Spleen (tissue), 11 donors: ENCODE results near the gene ARHGAP24. TPM values are rescaled to one million over a fixed set of nuclear protein-coding genes. Genes with fewer than 3 reads are reported as not detected.

ENCODE experiments used
- DNase-seq: peaks from one replicate; pipeline ENCODE4 v3.0.0-alpha.2; 2020
- H3K27ac ChIP-seq, 8 donors: fragments of 200-600 bp; sonication (generic) in 7 of 8; 1 replicate in 4 of 8; 2 replicates in 4 of 8; pipeline versions ENCODE4 v1.5.0 to v1.8.0; 2016 to 2021; ENCODE audit warnings: inconsistent platforms in 4 of 8, mild to moderate bottlenecking in 4 of 8, moderate library complexity in 1 of 8
- H3K27me3 ChIP-seq, 7 donors: fragments of 200-600 bp; sonication (generic) in 6 of 7; replicated peaks in 1 of 7; 1 replicate in 4 of 7; 2 replicates in 3 of 7; pipeline versions ENCODE4 v1.5.0 to v1.8.0; 2016 to 2021; ENCODE audit warnings: inconsistent platforms in 3 of 7, mild to moderate bottlenecking in 1 of 7
- H3K36me3 ChIP-seq, 6 donors: fragments of 200-600 bp; sonication (generic) in 5 of 6; 1 replicate in 4 of 6; 2 replicates in 2 of 6; pipeline versions ENCODE4 v1.5.0 to v1.8.0; 2016 to 2021; ENCODE audit warnings: inconsistent platforms in 2 of 6
- H3K4me1 ChIP-seq, 6 donors: fragments of 200-600 bp; sonication (generic) in 5 of 6; 1 replicate in 3 of 6; 2 replicates in 3 of 6; pipeline versions ENCODE4 v1.5.0 to v1.8.0; 2016 to 2021; ENCODE audit warnings: inconsistent platforms in 3 of 6
- H3K4me3 ChIP-seq, 8 donors: fragments of 200-600 bp; sonication (generic) in 7 of 8; 1 replicate in 4 of 8; 2 replicates in 4 of 8; pipeline versions ENCODE4 v1.5.0 to v1.8.0; 2016 to 2021; ENCODE audit warnings: inconsistent platforms in 4 of 8, mild to moderate bottlenecking in 4 of 8, moderate library complexity in 2 of 8
- H3K9me3 ChIP-seq, 8 donors: fragments of 200-600 bp; sonication (generic) in 7 of 8; 1 replicate in 4 of 8; 2 replicates in 4 of 8; pipeline versions ENCODE4 v1.5.0 to v1.8.0; 2016 to 2021; ENCODE audit warnings: inconsistent platforms in 4 of 8
- CTCF ChIP-seq, 11 experiments: fragments of 200-600 bp in 7 of 11; fragments of 450-650 bp in 4 of 11; sonication (generic) in 4 of 11; IDR thresholded peaks in 8 of 11; conservative IDR thresholded peaks in 3 of 11; 1 replicate in 7 of 11; 2 replicates in 4 of 11; pipeline versions ENCODE4 v1.4.0 to v1.8.0; 2016 to 2021; ENCODE audit warnings: antibody characterized with exemption in 11 of 11, inconsistent platforms in 4 of 11, mild to moderate bottlenecking in 1 of 11
- POLR2A ChIP-seq, 3 donors: fragments of 450-650 bp; IDR thresholded peaks; one replicate each; pipeline ENCODE4 v1.5.1; 2017; ENCODE audit warnings: antibody characterized with exemption in 3 of 3, mild to moderate bottlenecking in 1 of 3
- POLR2AphosphoS5 ChIP-seq, 3 donors: sonication (generic); formaldehyde crosslinking; IDR thresholded peaks; one replicate each; pipeline ENCODE4 v1.5.1; 2017; ENCODE audit warnings: antibody characterized with exemption in 3 of 3
- WGBS, 5 donors: extraction: QIAGEN DNeasy Blood & Tissue Kit in 3 of 5; methylation state at CpG; one replicate each; pipeline versions ENCODE4 v1.1.5 to v1.1.7; 2013 to 2018; 5-methylcytosine and 5-hydroxymethylcytosine counted together
- intact Hi-C: fragments of 100-400 bp; cut with DNase I; formaldehyde crosslinking; loops from one replicate; pipeline ENCODE4 v1.15.0; 2023; ENCODE audit warnings: low total_unique reads
- polyA plus RNA-seq, 3 donors: library from polyadenylated mRNA; stranded (reverse); fragments of 200-250 nt; gene quantifications; one replicate each; pipeline ENCODE4 v1.2.1, GENCODE V29; 2013
- total RNA-seq, 7 donors: library from RNA; depleted of rRNA in 3 of 7; stranded (reverse); fragments of >200 nt in 3 of 7; fragmentation: NEBNext Ultra II Directional in 4 of 7; extraction: Animal tissue kit (Norgen Biotek cat#: 25700) in 4 of 7; gene quantifications; one replicate each; pipeline versions ENCODE4 v1.1.0 to v1.2.1, GENCODE V29; 2016 to 2021
- donor health status: healthy with polysubstance abuse.
- donor health status: DM: no; HTN: no; CAD: no; lungs with moderate emphysema.
- donor health status: DM: no; HTN: no; CAD: no.
- donor health status: Bipolar disorder and iron deficiency.
- donor health status: healthy.
- donor health status: DM: no; HTN: no; CAD: no.
- donor health status: DM: yes; HTN: yes; CAD: no.

The ARHGAP24 gene
- total and polyA plus RNA-seq, 10 donors = 23.1 to 199 (median 130) TPM

GRCh38 chr4:85595796-85596559, 121.0 kb downstream of the ARHGAP24 start:
- intact Hi-C loops = no loop called here
- H3K9me3 ChIP-seq = peaks cover 0 to 9% (median 0%) of the 10 kb centered on the region in 8 donors
- H3K27me3 ChIP-seq = no peaks in the 10 kb centered on the region
- H3K4me3 ChIP-seq = no peak overlapping the region
- H3K27ac ChIP-seq = peak overlapping the region in 7 of 8 donors; percentile 52 to 81 (median 66)
- no peak for DNase-seq
- H3K4me1 ChIP-seq = peaks cover 0 to 28% (median 16%) of the 10 kb centered on the region in 6 donors
- WGBS, 5 donors = 55 to 75% (median 63%) methylated on average over 1 of the region's 1 CpG
- H3K36me3 ChIP-seq = peaks cover 0 to 5% (median 0%) of the 10 kb centered on the region in 6 donors
- TF ChIP-seq CTCF (IDR thresholded peaks at IDR 0.05 in 8 of 11, conservative IDR thresholded peaks at IDR 0.05 in 3 of 11) = no peak
- TF ChIP-seq POLR2A (IDR thresholded peaks at IDR 0.05) = no peak
- peak in 1 of 3 donors; percentile 54 for TF ChIP-seq POLR2AphosphoS5 (IDR thresholded peaks at IDR 0.05)

GRCh38 chr4:85598936-85599335, 124.0 kb downstream of the ARHGAP24 start:
- DNase-seq = no peak
- no peaks in the 10 kb centered on the region for H3K27me3 ChIP-seq
- 88 to 98% (median 96%) methylated on average over 1 of the region's 1 CpG for WGBS, 5 donors
- no peaks in the 10 kb centered on the region for H3K36me3 ChIP-seq
- no peaks in the 10 kb centered on the region for H3K9me3 ChIP-seq
- no peak overlapping the region for H3K4me3 ChIP-seq
- no peak overlapping the region for H3K27ac ChIP-seq
- TF ChIP-seq POLR2A (IDR thresholded peaks at IDR 0.05) = no peak
- no peak for TF ChIP-seq POLR2AphosphoS5 (IDR thresholded peaks at IDR 0.05)
- TF ChIP-seq CTCF (IDR thresholded peaks at IDR 0.05 in 8 of 11, conservative IDR thresholded peaks at IDR 0.05 in 3 of 11) = no peak
- H3K4me1 ChIP-seq = peaks cover 12 to 44% (median 28%) of the 10 kb centered on the region in 6 donors
- intact Hi-C loops = no loop called here

GRCh38 chr4:85600501-85600900, 125.6 kb downstream of the ARHGAP24 start:
- TF ChIP-seq CTCF (IDR thresholded peaks at IDR 0.05 in 8 of 11, conservative IDR thresholded peaks at IDR 0.05 in 3 of 11) (no peak), POLR2A (IDR thresholded peaks at IDR 0.05) (no peak)
- WGBS, 5 donors = 73 to 85% (median 83%) methylated on average over 4 of the region's 4 CpGs
- no peaks in the 10 kb centered on the region for H3K36me3 ChIP-seq

More at GRCh38 chr4:85600501-85600900, 125.6 kb downstream of the ARHGAP24 start:
- no peak overlapping the region for H3K27ac ChIP-seq
- H3K4me3 ChIP-seq = no peak overlapping the region
- no peaks in the 10 kb centered on the region for H3K9me3 ChIP-seq
- no peaks in the 10 kb centered on the region for H3K27me3 ChIP-seq
- no peak for DNase-seq
- intact Hi-C loops = no loop called here
- peaks cover 12 to 38% (median 23%) of the 10 kb centered on the region in 6 donors for H3K4me1 ChIP-seq
